ENCODE results near the gene IGF2BP2. TPM values are rescaled to one million over a fixed set of nuclear protein-coding genes. Genes with fewer than 3 reads are reported as not detected.

Gene IGF2BP2
- total and polyA plus RNA-seq, 2 of the 13 experiments (the other 11 are each of a cell fraction or from before 2014, with no cell fraction given) = 6.5 to 46.0 TPM

DNA sequence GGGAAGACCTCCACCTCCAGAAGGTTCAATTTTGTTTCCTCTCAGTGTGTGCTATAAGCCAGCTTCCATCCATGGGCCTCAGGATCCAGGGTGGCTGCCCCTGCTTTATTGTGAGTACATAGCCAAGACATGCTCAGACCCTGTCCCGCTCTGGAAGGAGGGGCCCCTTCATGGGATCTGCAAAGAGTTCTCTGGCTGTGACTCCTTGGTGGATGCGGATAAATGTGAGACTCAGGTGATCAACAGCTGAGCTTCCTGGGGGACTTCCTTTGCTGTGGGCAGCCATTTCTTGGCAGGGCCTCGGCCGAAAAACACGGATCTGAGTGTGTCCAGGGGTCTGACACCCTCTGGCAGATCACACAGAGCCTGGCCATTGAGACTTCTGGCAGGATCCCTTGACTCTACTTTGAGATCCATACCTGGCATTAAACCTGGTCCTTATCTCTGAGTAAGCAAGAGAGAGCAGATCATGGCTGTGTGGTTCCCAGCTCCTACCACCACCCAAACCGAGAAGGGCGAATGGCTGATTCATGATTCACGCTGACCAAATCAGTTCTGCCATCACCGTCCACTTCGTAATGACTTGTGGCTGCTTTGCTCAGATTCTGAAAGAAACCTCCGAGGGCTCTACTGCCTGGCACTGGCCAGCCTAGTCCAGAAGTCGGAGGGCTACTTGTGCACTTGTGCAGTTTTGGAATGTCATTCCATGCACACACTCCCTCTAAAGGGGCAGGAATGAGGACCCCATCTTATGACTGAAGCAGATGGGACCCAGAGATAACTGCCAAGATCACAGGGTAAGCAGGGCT, 170.7 kb downstream of the IGF2BP2 start (continued):
- TF ChIP-seq, protein P1, sequence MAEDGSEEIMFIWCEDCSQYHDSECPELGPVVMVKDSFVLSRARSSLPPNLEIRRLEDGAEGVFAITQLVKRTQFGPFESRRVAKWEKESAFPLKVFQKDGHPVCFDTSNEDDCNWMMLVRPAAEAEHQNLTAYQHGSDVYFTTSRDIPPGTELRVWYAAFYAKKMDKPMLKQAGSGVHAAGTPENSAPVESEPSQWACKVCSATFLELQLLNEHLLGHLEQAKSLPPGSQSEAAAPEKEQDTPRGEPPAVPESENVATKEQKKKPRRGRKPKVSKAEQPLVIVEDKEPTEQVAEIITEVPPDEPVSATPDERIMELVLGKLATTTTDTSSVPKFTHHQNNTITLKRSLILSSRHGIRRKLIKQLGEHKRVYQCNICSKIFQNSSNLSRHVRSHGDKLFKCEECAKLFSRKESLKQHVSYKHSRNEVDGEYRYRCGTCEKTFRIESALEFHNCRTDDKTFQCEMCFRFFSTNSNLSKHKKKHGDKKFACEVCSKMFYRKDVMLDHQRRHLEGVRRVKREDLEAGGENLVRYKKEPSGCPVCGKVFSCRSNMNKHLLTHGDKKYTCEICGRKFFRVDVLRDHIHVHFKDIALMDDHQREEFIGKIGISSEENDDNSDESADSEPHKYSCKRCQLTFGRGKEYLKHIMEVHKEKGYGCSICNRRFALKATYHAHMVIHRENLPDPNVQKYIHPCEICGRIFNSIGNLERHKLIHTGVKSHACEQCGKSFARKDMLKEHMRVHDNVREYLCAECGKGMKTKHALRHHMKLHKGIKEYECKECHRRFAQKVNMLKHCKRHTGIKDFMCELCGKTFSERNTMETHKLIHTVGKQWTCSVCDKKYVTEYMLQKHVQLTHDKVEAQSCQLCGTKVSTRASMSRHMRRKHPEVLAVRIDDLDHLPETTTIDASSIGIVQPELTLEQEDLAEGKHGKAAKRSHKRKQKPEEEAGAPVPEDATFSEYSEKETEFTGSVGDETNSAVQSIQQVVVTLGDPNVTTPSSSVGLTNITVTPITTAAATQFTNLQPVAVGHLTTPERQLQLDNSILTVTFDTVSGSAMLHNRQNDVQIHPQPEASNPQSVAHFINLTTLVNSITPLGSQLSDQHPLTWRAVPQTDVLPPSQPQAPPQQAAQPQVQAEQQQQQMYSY (CRISPR knock-in tag; IDR thresholded peaks at IDR 0.05) = no peak
- TF ChIP-seq ZNF20 (CRISPR knock-in tag; IDR thresholded peaks at IDR 0.05) (no peak), POLR2A (IDR thresholded peaks at IDR 0.05; ENCODE audit: insufficient read depth in 1 of 2, low read depth in 2 of 2, low read length in 2 of 2) (0 out of 4 replicates have a peak, but pooled peaks of 1 of the 2 experiments have one; percentile 19), AGO2 (optimal IDR thresholded peaks at IDR 0.05; ENCODE audit: low read depth, low read length) (peak; percentile 22), ZEB1 (IDR thresholded peaks at IDR 0.05; ENCODE audit: insufficient replicate concordance, low read depth) (no peak), POGZ (CRISPR knock-in tag; IDR thresholded peaks at IDR 0.05) (no peak), SNAPC2 (CRISPR knock-in tag; IDR thresholded peaks at IDR 0.05) (no peak)
- TF ChIP-seq, protein P2, sequence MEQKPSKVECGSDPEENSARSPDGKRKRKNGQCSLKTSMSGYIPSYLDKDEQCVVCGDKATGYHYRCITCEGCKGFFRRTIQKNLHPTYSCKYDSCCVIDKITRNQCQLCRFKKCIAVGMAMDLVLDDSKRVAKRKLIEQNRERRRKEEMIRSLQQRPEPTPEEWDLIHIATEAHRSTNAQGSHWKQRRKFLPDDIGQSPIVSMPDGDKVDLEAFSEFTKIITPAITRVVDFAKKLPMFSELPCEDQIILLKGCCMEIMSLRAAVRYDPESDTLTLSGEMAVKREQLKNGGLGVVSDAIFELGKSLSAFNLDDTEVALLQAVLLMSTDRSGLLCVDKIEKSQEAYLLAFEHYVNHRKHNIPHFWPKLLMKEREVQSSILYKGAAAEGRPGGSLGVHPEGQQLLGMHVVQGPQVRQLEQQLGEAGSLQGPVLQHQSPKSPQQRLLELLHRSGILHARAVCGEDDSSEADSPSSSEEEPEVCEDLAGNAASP (CRISPR knock-in tag; IDR thresholded peaks at IDR 0.05; ENCODE audit: borderline replicate concordance) = no peak
- TF ChIP-seq, protein P3, sequence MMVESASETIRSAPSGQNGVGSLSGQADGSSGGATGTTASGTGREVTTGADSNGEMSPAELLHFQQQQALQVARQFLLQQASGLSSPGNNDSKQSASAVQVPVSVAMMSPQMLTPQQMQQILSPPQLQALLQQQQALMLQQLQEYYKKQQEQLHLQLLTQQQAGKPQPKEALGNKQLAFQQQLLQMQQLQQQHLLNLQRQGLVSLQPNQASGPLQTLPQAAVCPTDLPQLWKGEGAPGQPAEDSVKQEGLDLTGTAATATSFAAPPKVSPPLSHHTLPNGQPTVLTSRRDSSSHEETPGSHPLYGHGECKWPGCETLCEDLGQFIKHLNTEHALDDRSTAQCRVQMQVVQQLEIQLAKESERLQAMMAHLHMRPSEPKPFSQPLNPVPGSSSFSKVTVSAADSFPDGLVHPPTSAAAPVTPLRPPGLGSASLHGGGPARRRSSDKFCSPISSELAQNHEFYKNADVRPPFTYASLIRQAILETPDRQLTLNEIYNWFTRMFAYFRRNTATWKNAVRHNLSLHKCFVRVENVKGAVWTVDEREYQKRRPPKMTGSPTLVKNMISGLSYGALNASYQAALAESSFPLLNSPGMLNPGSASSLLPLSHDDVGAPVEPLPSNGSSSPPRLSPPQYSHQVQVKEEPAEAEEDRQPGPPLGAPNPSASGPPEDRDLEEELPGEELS (CRISPR knock-in tag; IDR thresholded peaks at IDR 0.05) = no peak
- TF ChIP-seq, protein P4, sequence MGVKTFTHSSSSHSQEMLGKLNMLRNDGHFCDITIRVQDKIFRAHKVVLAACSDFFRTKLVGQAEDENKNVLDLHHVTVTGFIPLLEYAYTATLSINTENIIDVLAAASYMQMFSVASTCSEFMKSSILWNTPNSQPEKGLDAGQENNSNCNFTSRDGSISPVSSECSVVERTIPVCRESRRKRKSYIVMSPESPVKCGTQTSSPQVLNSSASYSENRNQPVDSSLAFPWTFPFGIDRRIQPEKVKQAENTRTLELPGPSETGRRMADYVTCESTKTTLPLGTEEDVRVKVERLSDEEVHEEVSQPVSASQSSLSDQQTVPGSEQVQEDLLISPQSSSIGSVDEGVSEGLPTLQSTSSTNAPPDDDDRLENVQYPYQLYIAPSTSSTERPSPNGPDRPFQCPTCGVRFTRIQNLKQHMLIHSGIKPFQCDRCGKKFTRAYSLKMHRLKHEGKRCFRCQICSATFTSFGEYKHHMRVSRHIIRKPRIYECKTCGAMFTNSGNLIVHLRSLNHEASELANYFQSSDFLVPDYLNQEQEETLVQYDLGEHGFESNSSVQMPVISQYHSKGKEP (CRISPR knock-in tag; IDR thresholded peaks at IDR 0.05) = no peak
